ENCODE measurements around the gene S100Z. TPM values are rescaled to one million over a fixed set of nuclear protein-coding genes. Genes with fewer than 3 reads are reported as not detected.
A peak's percentile ranks its signal among the peaks of the same experiment; 100 is the strongest.

S100Z gene
- not detected for total RNA-seq

- no peak within 1 kb of the TSS for H3K4me3 ChIP-seq
- H3K27me3 ChIP-seq, result no peaks in the 10 kb centered on the region
- H3K4me1 ChIP-seq, result peaks cover 0 to 14% of the 10 kb centered on the region in 2 donors
- peak within 1 kb of the TSS in 1 of 2 donors; percentile 20 for H3K27ac ChIP-seq
- no peaks in the 10 kb centered on the region for H3K9me3 ChIP-seq
- no peak for DNase-seq (ENCODE audit: low spot score)
- TF ChIP-seq CTCF (IDR thresholded peaks at IDR 0.05), result no peak
- no peaks in the 10 kb centered on the region for H3K36me3 ChIP-seq
Measured at GRCh38 chr5:76849419-76850291, at the start of gene S100Z. Gene S100Z (plus strand): TSS chr5:76850014. CDS start chr5:76875360, 25,346 bp downstream.

GRCh38 chr5:76800579-76800978, 49.2 kb upstream of the S100Z start:
- Histone ChIP-seq H3K4me3 (no peak overlapping the region), H3K27me3 (no peaks in the 10 kb centered on the region), H3K27ac (peak overlapping the region in 1 of 2 donors; percentile 66), H3K4me1 (peaks cover 0 to 6% of the 10 kb centered on the region in 2 donors), H3K9me3 (no peaks in the 10 kb centered on the region), H3K36me3 (no peaks in the 10 kb centered on the region)
- no peak for DNase-seq (ENCODE audit: low spot score)
- no peak for TF ChIP-seq CTCF (IDR thresholded peaks at IDR 0.05)

GRCh38 chr5:76801159-76801802, 48.5 kb upstream of the S100Z start:
- Histone ChIP-seq H3K4me3 (no peak overlapping the region), H3K36me3 (no peaks in the 10 kb centered on the region), H3K9me3 (no peaks in the 10 kb centered on the region), H3K4me1 (peaks cover 0 to 6% of the 10 kb centered on the region in 2 donors), H3K27me3 (no peaks in the 10 kb centered on the region), H3K27ac (peak overlapping the region; percentile 25 to 66)
- TF ChIP-seq CTCF (IDR thresholded peaks at IDR 0.05), result no peak
- DNase-seq (ENCODE audit: low spot score), result peak; percentile 86

- Histone ChIP-seq H3K27me3 (no peaks in the 10 kb centered on the region), H3K4me3 (no peak overlapping the region), H3K9me3 (no peaks in the 10 kb centered on the region), H3K4me1 (peaks cover 0 to 6% of the 10 kb centered on the region in 2 donors), H3K27ac (peak overlapping the region in 1 of 2 donors; percentile 66), H3K36me3 (no peaks in the 10 kb centered on the region)
- no peak for TF ChIP-seq CTCF (IDR thresholded peaks at IDR 0.05)
- DNase-seq (ENCODE audit: low spot score), result no peak
Measured at GRCh38 chr5:76801803-76802195, 48.0 kb upstream of the S100Z start.

- Histone ChIP-seq H3K4me3 (no peak overlapping the region), H3K9me3 (no peaks in the 10 kb centered on the region), H3K27ac (no peak overlapping the region), H3K36me3 (no peaks in the 10 kb centered on the region), H3K4me1 (peaks cover 0 to 6% of the 10 kb centered on the region in 2 donors), H3K27me3 (no peaks in the 10 kb centered on the region)
- TF ChIP-seq CTCF (IDR thresholded peaks at IDR 0.05), result no peak
- DNase-seq (ENCODE audit: low spot score), result no peak
Measured at GRCh38 chr5:76804266-76804665, 45.5 kb upstream of the S100Z start.
